Endodermal cell (in vitro differentiated cells): ENCODE measurements around the gene RFX7. TPM values are rescaled to one million over a fixed set of nuclear protein-coding genes. Genes with fewer than 3 reads are reported as not detected.
A peak's percentile ranks its signal among the peaks of the same experiment; 100 is the strongest.
"Not testable (repeated sequence)": the region's sequence is repeated elsewhere in the genome, so short reads cannot be mapped to it uniquely, and the experiment has no call there.

Experiments
- DNase-seq: peaks from one replicate; pipeline ENCODE4 v3.0.0-alpha.2; 2017
- H3K27ac ChIP-seq: 2 replicates; pipeline ENCODE4 v1.5.1; 2013; ENCODE audit warnings: mild to moderate bottlenecking, low read depth, low read length, moderate library complexity
- H3K27me3 ChIP-seq: 2 replicates; pipeline ENCODE4 v1.6.1; 2013; ENCODE audit warnings: mild to moderate bottlenecking, low read length, moderate library complexity; ENCODE audit not compliant: insufficient read depth, control insufficient read depth, poor library complexity, severe bottlenecking
- H3K36me3 ChIP-seq: 2 replicates; pipeline ENCODE4 v1.7.0; 2013; ENCODE audit warnings: mild to moderate bottlenecking, low read length, moderate library complexity; ENCODE audit not compliant: control insufficient read depth, insufficient read depth
- H3K4me1 ChIP-seq: one replicate; pipeline ENCODE4 v1.7.0; 2013; ENCODE audit warnings: low read length; ENCODE audit not compliant: control insufficient read depth, insufficient read depth
- H3K4me3 ChIP-seq: 2 replicates; pipeline ENCODE4 v1.5.1; 2013; ENCODE audit warnings: mild to moderate bottlenecking, low read length, moderate library complexity
- H3K9ac ChIP-seq: 2 replicates; pipeline ENCODE4 v1.6.1; 2013; ENCODE audit warnings: mild to moderate bottlenecking, low read length, moderate library complexity; ENCODE audit not compliant: poor library complexity, severe bottlenecking; ENCODE audit errors: extremely low read depth
- H3K9me3 ChIP-seq: 2 replicates; pipeline ENCODE4 v1.6.1; 2013; ENCODE audit warnings: mild to moderate bottlenecking, low read length, moderate library complexity; ENCODE audit not compliant: control insufficient read depth
- H3K27ac Mint-ChIP-seq: 2 replicates; pipeline ENCODE4 v1.8.0; 2020; ENCODE audit warnings: mixed read lengths
- H3K27me3 Mint-ChIP-seq: 2 replicates; pipeline ENCODE4 v1.8.0; 2021; ENCODE audit warnings: mild to moderate bottlenecking, mixed read lengths; ENCODE audit not compliant: insufficient read depth
- H3K36me3 Mint-ChIP-seq: 2 replicates; pipeline ENCODE4 v1.8.0; 2020; ENCODE audit warnings: low read depth, mixed read lengths
- H3K4me1 Mint-ChIP-seq: 2 replicates; pipeline ENCODE4 v1.8.0; 2020; ENCODE audit warnings: mixed read lengths
- H3K4me3 Mint-ChIP-seq: 2 replicates; pipeline ENCODE4 v1.8.0; 2020; ENCODE audit warnings: mild to moderate bottlenecking, moderate library complexity, mixed read lengths
- H3K9me3 Mint-ChIP-seq: 2 replicates; pipeline ENCODE4 v1.8.0; 2020; ENCODE audit warnings: mild to moderate bottlenecking, mixed read lengths
- WGBS, 2 experiments: methylation state at CpG; one replicate each; pipeline versions ENCODE4 v1.1.5 to v1.1.7; 2013; ENCODE audit warnings: missing lambda C conversion rate in 2 of 2, mixed read lengths in 1 of 2; ENCODE audit not compliant: insufficient coverage in 1 of 2, insufficient read length in 1 of 2; 5-methylcytosine and 5-hydroxymethylcytosine counted together
- total RNA-seq, 2 donors: library from RNA; stranded (reverse); fragmentation: NEBNext Ultra II Directional in 1 of 2; extraction: Animal tissue kit (Norgen Biotek cat#: 25700) in 1 of 2; gene quantifications; 2 replicates in 1 of 2; 3 replicates in 1 of 2; pipeline ENCODE4 v1.2.1, GENCODE V29; 2021
- TF ChIP-seq, protein P1 (sequence below): fragments of 200-600 bp; sonication (generic); conservative IDR thresholded peaks from 2 replicates; pipeline ENCODE4 v1.5.0; 2021; ENCODE audit warnings: antibody characterized with exemption, mild to moderate bottlenecking

RFX7 gene
- total RNA-seq, 2 donors from 2014 or later, result 19.3 to 25.3 TPM

DNA sequence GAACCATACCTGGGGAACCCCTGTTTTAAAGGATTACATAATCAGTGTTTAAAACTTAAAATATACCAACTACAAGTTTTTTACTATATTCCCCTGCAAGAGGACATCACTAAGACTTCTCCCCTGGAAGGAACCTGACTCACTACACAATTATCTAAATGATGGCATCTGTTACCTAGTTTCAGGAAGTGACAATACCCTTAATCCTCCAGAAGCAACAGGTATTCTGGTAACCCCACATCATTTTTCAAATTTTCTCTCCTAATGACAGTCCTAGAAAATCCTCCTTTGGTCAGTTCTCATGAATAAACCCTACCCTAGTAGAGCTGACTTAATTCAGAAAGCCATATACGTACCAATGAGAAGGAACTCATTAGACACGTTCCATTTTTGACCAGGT, 78.4 kb downstream of the RFX7 start:
- H3K27ac ChIP-seq, result no peak overlapping the region
- H3K36me3 Mint-ChIP-seq, result no peaks in the 10 kb centered on the region

DNA sequence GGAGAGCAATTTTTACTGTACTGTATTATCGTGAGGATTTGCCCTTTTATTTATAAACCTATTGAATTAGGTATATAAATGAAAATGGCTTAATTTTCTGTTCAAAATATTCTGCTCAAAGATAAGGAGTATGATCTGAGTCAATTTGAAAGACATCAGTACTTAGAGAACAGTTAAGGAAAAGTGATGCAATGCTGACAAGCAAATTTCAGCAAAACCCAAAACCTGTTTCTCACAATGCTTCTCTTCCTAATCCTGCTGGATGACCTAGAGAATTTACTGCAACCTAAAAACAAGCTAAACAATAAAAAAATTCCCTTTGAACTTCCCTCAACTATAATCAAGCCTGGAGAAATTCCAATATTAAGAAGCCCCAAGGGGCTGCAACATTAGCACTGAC, 82.7 kb downstream of the RFX7 start:
- H3K4me1 Mint-ChIP-seq, result peaks cover 15% of the 10 kb centered on the region
- TF ChIP-seq, protein P1, sequence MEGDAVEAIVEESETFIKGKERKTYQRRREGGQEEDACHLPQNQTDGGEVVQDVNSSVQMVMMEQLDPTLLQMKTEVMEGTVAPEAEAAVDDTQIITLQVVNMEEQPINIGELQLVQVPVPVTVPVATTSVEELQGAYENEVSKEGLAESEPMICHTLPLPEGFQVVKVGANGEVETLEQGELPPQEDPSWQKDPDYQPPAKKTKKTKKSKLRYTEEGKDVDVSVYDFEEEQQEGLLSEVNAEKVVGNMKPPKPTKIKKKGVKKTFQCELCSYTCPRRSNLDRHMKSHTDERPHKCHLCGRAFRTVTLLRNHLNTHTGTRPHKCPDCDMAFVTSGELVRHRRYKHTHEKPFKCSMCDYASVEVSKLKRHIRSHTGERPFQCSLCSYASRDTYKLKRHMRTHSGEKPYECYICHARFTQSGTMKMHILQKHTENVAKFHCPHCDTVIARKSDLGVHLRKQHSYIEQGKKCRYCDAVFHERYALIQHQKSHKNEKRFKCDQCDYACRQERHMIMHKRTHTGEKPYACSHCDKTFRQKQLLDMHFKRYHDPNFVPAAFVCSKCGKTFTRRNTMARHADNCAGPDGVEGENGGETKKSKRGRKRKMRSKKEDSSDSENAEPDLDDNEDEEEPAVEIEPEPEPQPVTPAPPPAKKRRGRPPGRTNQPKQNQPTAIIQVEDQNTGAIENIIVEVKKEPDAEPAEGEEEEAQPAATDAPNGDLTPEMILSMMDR, result no peak
- 100% methylated on average over 1 of the region's 1 CpG; no CpG with 5 or more reads in 1 of the 2 experiments for WGBS, 2 experiments
- H3K9me3 Mint-ChIP-seq, result peaks cover under 1% of the 10 kb centered on the region
- Histone ChIP-seq H3K4me3 (no peak overlapping the region), H3K27me3 (no peaks in the 10 kb centered on the region), H3K4me1 (no peaks in the 10 kb centered on the region), H3K27ac (no peak overlapping the region), H3K9ac (no peak overlapping the region), H3K9me3 (peaks cover under 1% of the 10 kb centered on the region), H3K36me3 (no peaks in the 10 kb centered on the region)
- H3K27ac Mint-ChIP-seq, result peak overlapping the region; percentile 41
- no peak overlapping the region for H3K4me3 Mint-ChIP-seq
- DNase-seq, result no peak
- H3K27me3 Mint-ChIP-seq, result no peaks in the 10 kb centered on the region
- peaks cover 10% of the 10 kb centered on the region for H3K36me3 Mint-ChIP-seq

More for the DNA sequence above, 78.4 kb downstream of the RFX7 start:
- Histone ChIP-seq H3K4me1 (no peaks in the 10 kb centered on the region), H3K9me3 (no peaks in the 10 kb centered on the region), H3K9ac (no peak overlapping the region), H3K27me3 (no peaks in the 10 kb centered on the region), H3K4me3 (no peak overlapping the region), H3K36me3 (no peaks in the 10 kb centered on the region)
- no peak overlapping the region for H3K4me3 Mint-ChIP-seq
- peaks cover 15% of the 10 kb centered on the region for H3K4me1 Mint-ChIP-seq
- WGBS, 2 experiments, result 88 to 96% methylated on average over 2 of the region's 2 CpGs
- TF ChIP-seq, protein P1, result no peak
- no peak overlapping the region for H3K27ac Mint-ChIP-seq
- H3K27me3 Mint-ChIP-seq, result no peaks in the 10 kb centered on the region
- no peak for DNase-seq
- H3K9me3 Mint-ChIP-seq, result no peaks in the 10 kb centered on the region

DNA sequence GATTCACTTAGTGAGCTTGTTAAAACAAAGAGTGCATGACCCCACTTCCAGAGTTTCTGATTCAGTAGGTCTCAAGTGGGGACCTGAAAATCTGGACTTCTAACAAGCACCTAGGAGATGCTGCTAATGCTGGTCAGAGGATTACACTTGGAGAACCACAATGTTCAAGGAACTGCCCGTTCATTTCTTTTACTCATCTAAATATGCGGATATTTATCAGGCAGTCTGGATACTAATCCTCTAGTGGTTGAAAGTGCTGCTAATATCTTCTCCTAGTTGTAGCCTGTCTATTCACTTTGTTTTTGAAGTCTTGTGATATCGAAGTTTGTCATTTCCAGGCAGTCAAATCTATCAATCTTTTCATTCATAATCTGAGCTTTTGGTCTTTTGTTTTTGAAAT, 86.8 kb downstream of the RFX7 start:
- Mint-ChIP-seq H3K4me1 (peaks cover 10% of the 10 kb centered on the region), H3K27me3 (no peaks in the 10 kb centered on the region)

DNA sequence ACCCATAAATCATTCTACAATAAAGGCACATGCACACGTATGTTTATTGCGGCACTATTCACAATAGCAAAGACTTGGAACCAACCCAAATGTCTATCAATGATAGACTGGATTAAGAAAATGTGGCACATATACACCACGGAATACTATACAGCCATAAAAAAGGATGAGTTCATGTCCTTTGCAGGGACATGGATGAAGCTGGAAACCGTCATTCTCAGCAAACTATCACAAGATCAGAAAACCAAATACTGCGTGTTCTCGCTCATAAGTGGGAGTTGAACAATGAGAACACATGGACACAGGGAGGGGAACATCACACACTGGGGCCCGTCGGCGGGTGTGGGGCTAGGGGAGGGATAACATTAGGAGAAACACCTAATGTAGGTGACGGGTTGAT, 88.4 kb downstream of the RFX7 start:
- H3K4me3 Mint-ChIP-seq, H3K4me1 Mint-ChIP-seq, H3K27me3 ChIP-seq, H3K9ac ChIP-seq, H3K4me1 ChIP-seq, DNase-seq, H3K36me3 ChIP-seq, H3K27me3 Mint-ChIP-seq, H3K27ac Mint-ChIP-seq, H3K27ac ChIP-seq, H3K4me3 ChIP-seq: not testable (repeated sequence)
- peaks cover 24% of the 10 kb centered on the region for H3K9me3 Mint-ChIP-seq
- 92% methylated on average over 9 of the region's 10 CpGs; no CpG with 5 or more reads in 1 of the 2 experiments for WGBS, 2 experiments
- peaks cover 15% of the 10 kb centered on the region for H3K9me3 ChIP-seq
- peaks cover 23% of the 10 kb centered on the region for H3K36me3 Mint-ChIP-seq

More for the DNA sequence above, 86.8 kb downstream of the RFX7 start:
- Mint-ChIP-seq H3K27ac (no peak overlapping the region), H3K4me3 (no peak overlapping the region), H3K36me3 (peaks cover 23% of the 10 kb centered on the region), H3K9me3 (peaks cover 24% of the 10 kb centered on the region)
- H3K27ac ChIP-seq, result no peak overlapping the region
- H3K36me3 ChIP-seq, result no peaks in the 10 kb centered on the region
- H3K9me3 ChIP-seq, result peaks cover 15% of the 10 kb centered on the region
- no peak overlapping the region for H3K9ac ChIP-seq
- WGBS, 2 experiments, result 85 to 90% methylated on average over 3 of the region's 3 CpGs
- no peak overlapping the region for H3K4me3 ChIP-seq
- no peaks in the 10 kb centered on the region for H3K27me3 ChIP-seq
- no peaks in the 10 kb centered on the region for H3K4me1 ChIP-seq
- TF ChIP-seq, protein P1, result no peak
- no peak for DNase-seq

DNA sequence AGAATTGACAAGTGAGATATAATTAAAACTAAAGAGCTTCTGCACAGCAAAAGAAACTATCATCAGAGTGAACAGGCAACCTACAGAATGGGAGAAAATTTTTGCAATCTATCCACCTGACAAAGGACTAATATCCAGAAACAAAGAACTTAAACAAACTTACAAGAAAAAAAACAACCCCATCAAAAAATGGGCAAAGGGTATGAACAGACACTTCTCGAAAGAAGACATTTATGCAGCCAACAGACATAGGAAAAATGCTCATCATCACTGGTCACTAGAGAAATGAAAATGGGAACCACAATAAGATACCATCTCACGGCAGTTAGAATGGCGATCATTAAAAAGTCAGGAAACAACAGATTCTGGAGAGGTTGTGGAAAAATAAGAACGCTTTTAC, 88.9 kb downstream of the RFX7 start:
- H3K27ac ChIP-seq, DNase-seq, H3K4me3 Mint-ChIP-seq, H3K27me3 ChIP-seq, H3K4me3 ChIP-seq, H3K27ac Mint-ChIP-seq, H3K36me3 ChIP-seq, H3K4me1 Mint-ChIP-seq, H3K9ac ChIP-seq, H3K4me1 ChIP-seq, H3K27me3 Mint-ChIP-seq: not testable (repeated sequence)
- peaks cover 15% of the 10 kb centered on the region for H3K9me3 ChIP-seq
- Mint-ChIP-seq H3K9me3 (peaks cover 24% of the 10 kb centered on the region), H3K36me3 (peaks cover 21% of the 10 kb centered on the region)
- 100% methylated on average over 3 to 4 of the region's 4 CpGs for WGBS, 2 experiments
